ENCODE data around the gene LRRC52. TPM values are rescaled to one million over a fixed set of nuclear protein-coding genes. Genes with fewer than 3 reads are reported as not detected.
A peak's percentile ranks its signal among the peaks of the same experiment; 100 is the strongest.

Gene LRRC52
- total and polyA plus RNA-seq, 2 of the 13 experiments (the other 11 are each of a cell fraction or from before 2014, with no cell fraction given) = not detected

DNA sequence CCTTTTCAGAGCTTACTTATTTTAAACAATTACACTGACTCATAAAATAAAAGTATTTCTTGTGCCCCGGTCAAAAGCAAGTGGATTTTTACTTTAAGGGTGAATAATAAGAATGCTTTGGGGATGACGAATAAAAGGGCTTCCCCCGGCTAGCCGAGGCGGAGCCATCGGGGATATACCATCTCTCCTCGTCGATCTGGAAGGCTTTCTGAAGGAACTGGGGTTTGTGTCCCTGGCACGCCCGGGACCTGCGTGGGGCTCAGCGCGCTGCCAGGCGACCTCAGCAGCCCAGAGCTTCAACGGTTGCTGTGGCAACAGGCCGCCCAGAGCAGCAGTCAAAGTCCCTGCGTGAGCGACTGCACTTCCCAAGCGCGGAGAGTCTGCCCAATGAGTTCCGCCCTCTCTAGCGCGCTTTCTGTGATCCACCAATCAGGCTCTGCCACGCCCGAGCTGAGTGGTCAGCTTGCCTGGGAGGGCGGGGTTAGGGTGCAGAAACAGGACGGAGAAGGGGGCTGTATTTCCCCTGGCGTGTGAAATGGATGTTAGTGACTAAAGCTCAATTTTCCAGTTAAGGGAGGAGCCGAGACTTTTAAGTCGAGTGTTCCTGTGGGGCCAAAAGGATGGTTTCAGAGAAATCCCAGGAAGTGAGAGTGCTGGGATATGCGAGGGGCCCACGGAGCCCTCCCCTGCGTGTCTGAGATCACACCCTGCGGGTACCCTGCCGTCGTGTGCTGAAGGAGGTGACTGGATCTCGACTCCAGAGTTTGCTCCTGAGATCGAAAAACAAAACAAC, 54.3 kb downstream of the LRRC52 start (continued):
- TF ChIP-seq ZNF431 (CRISPR knock-in tag; IDR thresholded peaks at IDR 0.05; ENCODE audit: borderline replicate concordance, low read depth) (peak; percentile 46; the same call in 1 of the 2 replicates), SAFB2 (CRISPR knock-in tag; IDR thresholded peaks at IDR 0.05; ENCODE audit: borderline replicate concordance, low read depth) (no peak), ATRX (CRISPR knock-in tag; IDR thresholded peaks at IDR 0.05; ENCODE audit: borderline replicate concordance) (no peak), NR2C2 (CRISPR knock-in tag; IDR thresholded peaks at IDR 0.05; ENCODE audit: borderline replicate concordance) (no peak), ZNF841 (CRISPR knock-in tag; IDR thresholded peaks at IDR 0.05; ENCODE audit: borderline replicate concordance) (no peak), ELF4 (CRISPR knock-in tag; IDR thresholded peaks at IDR 0.05; ENCODE audit: borderline replicate concordance) (no peak), RBFOX2 (IDR thresholded peaks at IDR 0.05; ENCODE audit: low read depth, low read length) (no peak), NKX3-1 (CRISPR knock-in tag; IDR thresholded peaks at IDR 0.05) (no peak), FLYWCH1 (CRISPR knock-in tag; IDR thresholded peaks at IDR 0.05) (no peak), ZNF709 (CRISPR knock-in tag; IDR thresholded peaks at IDR 0.05) (no peak), KLF9 (CRISPR knock-in tag; IDR thresholded peaks at IDR 0.05; ENCODE audit: low read depth) (no peak), ZNF101 (CRISPR knock-in tag; IDR thresholded peaks at IDR 0.05; ENCODE audit: borderline replicate concordance, low read depth) (no peak), ZNF75D (CRISPR knock-in tag; IDR thresholded peaks at IDR 0.05; ENCODE audit: borderline replicate concordance) (no peak), ZNF776 (CRISPR knock-in tag; IDR thresholded peaks at IDR 0.05) (no peak), ZNF780A (CRISPR knock-in tag; IDR thresholded peaks at IDR 0.05) (no peak), ATF7 (IDR thresholded peaks at IDR 0.05) (no peak), ATF7 (CRISPR knock-in tag; IDR thresholded peaks at IDR 0.05) (no peak), LCORL (IDR thresholded peaks at IDR 0.05) (no peak), LCORL (CRISPR knock-in tag; IDR thresholded peaks at IDR 0.05) (no peak), ZNF607 (CRISPR knock-in tag; IDR thresholded peaks at IDR 0.05; ENCODE audit: borderline replicate concordance) (no peak)
- TF ChIP-seq, protein P1, sequence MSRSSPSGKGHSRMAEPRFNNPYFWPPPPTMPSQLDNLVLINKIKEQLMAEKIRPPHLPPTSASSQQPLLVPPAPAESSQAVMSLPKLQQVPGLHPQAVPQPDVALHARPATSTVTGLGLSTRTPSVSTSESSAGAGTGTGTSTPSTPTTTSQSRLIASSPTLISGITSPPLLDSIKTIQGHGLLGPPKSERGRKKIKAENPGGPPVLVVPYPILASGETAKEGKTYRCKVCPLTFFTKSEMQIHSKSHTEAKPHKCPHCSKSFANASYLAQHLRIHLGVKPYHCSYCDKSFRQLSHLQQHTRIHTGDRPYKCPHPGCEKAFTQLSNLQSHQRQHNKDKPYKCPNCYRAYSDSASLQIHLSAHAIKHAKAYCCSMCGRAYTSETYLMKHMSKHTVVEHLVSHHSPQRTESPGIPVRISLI (CRISPR knock-in tag; IDR thresholded peaks at IDR 0.05; ENCODE audit: borderline replicate concordance) = no peak
- TF ChIP-seq, protein P2, sequence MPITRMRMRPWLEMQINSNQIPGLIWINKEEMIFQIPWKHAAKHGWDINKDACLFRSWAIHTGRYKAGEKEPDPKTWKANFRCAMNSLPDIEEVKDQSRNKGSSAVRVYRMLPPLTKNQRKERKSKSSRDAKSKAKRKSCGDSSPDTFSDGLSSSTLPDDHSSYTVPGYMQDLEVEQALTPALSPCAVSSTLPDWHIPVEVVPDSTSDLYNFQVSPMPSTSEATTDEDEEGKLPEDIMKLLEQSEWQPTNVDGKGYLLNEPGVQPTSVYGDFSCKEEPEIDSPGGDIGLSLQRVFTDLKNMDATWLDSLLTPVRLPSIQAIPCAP (CRISPR knock-in tag; IDR thresholded peaks at IDR 0.05; ENCODE audit: low read depth) = no peak
- TF ChIP-seq, protein P3, sequence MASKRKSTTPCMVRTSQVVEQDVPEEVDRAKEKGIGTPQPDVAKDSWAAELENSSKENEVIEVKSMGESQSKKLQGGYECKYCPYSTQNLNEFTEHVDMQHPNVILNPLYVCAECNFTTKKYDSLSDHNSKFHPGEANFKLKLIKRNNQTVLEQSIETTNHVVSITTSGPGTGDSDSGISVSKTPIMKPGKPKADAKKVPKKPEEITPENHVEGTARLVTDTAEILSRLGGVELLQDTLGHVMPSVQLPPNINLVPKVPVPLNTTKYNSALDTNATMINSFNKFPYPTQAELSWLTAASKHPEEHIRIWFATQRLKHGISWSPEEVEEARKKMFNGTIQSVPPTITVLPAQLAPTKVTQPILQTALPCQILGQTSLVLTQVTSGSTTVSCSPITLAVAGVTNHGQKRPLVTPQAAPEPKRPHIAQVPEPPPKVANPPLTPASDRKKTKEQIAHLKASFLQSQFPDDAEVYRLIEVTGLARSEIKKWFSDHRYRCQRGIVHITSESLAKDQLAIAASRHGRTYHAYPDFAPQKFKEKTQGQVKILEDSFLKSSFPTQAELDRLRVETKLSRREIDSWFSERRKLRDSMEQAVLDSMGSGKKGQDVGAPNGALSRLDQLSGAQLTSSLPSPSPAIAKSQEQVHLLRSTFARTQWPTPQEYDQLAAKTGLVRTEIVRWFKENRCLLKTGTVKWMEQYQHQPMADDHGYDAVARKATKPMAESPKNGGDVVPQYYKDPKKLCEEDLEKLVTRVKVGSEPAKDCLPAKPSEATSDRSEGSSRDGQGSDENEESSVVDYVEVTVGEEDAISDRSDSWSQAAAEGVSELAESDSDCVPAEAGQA (IDR thresholded peaks at IDR 0.05; ENCODE audit: low read depth) = 0 out of 2 replicates have a peak, but pooled peaks have one; percentile 40
- TF ChIP-seq, protein P3 (CRISPR knock-in tag; IDR thresholded peaks at IDR 0.05; ENCODE audit: borderline replicate concordance) = no peak

All from HepG2 (cell line).